GM12801 (cell line): ENCODE measurements around the gene POR.

Experiments used
- TF ChIP-seq, protein P1 (sequence below): IDR thresholded peaks from one replicate; pipeline ENCODE4 v1.5.1; 2011; ENCODE audit warnings: control low read depth; ENCODE audit not compliant: insufficient read length; ENCODE audit errors: extremely low read depth

Gene POR

DNA sequence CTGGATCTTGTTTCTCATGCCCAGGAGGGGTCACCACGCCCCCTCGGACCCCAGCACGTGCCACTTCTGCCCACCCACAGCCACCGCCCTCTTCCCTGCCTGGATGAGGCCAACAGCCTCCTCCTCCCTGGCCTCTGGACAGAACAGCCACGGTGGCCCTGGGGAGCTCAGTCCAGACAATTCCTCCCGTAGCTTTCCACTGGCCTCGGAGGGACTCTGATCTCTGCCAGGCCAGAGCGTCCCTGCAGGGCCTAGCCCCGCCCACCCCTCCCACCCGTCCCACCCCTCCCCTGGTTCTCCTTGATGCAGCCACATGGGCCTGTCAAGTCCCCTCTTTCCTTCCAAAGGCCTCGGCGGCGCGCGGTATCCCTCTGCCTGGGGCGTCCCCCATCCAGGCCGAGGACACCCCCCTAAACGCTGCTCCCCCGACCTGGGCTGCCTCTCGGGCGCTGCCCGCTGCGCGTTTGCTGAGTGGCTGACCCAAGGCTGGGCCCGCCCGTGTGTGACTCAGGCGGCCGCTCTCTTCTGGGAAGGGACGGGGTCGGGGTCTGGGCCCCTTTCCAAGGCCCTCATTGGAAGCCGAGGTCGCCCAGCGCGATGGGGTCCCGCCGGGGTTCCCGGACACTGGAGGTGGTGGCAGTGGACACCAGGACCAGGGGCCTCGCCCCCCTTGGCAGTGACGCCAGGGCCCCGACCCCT is 78.9 kb downstream of the POR start:
- TF ChIP-seq, protein P1, sequence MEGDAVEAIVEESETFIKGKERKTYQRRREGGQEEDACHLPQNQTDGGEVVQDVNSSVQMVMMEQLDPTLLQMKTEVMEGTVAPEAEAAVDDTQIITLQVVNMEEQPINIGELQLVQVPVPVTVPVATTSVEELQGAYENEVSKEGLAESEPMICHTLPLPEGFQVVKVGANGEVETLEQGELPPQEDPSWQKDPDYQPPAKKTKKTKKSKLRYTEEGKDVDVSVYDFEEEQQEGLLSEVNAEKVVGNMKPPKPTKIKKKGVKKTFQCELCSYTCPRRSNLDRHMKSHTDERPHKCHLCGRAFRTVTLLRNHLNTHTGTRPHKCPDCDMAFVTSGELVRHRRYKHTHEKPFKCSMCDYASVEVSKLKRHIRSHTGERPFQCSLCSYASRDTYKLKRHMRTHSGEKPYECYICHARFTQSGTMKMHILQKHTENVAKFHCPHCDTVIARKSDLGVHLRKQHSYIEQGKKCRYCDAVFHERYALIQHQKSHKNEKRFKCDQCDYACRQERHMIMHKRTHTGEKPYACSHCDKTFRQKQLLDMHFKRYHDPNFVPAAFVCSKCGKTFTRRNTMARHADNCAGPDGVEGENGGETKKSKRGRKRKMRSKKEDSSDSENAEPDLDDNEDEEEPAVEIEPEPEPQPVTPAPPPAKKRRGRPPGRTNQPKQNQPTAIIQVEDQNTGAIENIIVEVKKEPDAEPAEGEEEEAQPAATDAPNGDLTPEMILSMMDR, result no peak

DNA sequence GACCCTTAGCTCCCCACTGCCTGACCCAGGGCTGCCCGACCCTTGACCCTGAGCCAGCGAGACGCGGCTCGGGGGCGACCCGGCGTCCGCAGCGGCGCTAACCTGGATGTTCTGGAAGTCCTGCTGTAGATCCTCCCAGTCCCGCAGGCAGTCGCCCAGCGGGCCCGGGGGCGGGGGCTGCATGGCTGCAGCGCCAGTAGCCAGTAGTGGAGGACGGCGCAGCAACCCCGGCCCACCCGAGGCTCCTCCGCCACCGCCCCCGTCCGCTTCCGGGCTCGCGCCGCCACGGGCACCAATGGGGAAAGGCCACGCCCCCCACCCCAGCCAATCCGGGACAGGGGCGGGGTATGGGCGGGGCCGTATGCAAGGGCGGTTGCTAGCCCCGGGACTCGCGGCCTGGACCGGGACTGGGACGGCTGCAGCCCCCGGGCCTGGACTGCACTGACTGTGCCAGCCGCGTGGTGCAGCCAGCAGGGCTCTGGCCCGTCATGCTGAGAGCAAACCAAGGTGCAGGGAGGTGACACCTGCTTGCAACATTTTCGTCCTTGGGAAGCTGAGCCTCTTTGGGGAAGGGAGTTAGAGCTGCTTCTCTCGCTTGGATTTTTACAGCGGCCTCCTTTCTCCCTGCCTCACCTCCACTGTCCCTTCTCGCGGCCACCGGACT is 79.6 kb downstream of the POR start, which contains the start of gene TMEM120A:
TSS of gene TMEM120A (minus strand) at position 208 of the 664 bp plus-strand sequence. CDS start at position 183, 25 bp downstream.
- TF ChIP-seq, protein P1, result no peak

DNA sequence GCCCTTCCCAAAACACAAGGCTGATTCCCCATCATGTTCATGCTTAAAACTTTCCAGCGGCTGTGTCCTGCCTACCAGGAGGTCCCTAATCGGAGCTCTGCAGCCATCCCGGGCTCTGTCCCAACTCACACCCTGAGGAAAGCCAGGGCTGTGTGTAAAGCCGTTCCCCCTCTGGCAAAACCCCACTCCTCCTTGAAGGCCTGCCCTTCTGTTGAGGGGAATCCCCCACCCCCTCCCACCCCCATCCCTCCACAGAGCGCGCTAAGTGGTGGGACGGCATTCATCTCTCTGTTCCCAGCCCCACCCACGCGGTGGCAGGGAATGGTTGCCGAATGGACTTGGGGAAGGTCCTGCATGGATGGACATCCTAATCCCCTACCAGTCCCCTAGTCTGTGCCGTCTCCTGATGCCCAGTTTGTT is 80.1 kb downstream of the POR start:
- TF ChIP-seq, protein P1, result no peak

DNA sequence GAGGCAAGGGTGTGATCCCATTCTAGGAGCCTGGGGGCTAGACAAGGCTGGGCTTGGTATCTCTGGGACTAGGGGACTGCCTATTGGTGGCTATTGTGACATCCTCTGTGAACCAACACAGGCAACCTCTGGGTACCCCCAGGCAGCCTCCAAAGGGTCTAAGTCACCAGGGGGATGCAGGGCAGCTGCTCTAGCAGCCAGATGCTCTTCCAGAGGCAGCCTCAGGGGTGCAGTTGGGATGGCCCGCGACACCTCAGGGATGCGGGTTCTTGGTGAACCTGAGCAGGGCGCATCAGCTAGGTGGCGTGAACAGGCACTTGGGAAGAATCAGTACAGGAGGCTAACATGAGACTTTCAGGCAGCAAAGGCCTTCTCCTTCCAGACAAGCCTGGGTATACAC is 81.0 kb downstream of the POR start:
- TF ChIP-seq, protein P1, result no peak

DNA sequence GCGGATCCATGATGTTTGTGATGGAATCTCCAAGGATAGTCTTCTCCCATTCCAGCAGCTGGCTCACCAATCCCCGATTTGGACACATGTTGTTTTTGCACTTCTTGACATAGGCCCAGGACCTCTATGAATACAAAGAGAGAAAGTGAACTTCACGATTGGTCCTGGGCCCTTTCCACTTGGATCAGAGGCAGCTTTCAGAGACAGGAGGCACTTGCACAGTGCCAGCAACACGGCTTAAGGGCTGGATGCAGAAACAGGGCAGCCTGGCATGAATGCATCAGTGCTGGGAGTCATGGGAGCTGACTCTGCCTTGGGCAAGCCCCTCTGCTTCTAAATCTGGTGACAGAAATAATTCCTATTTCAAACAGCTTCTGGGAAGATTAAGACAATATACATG is 81.5 kb downstream of the POR start:
- TF ChIP-seq, protein P1, result no peak

DNA sequence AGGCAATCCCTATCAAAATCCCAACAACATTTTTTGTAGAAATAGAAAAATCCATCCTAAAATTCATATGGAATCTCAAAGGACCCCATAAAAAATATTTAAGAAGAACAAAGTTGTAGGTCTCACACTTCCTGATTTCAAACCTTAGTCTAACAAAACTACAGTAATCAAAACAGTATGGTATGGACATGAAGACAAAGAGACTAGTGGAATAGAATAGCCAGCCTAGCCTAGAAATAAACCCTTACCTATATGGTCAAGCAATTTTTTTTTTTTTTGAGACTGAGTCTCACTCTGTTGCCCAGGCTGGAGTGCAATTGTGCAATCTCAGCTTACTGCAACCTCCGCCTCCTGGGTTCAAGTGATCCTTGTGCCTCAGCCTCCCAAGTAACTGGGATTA is 83.1 kb downstream of the POR start:
- TF ChIP-seq, protein P1, result no peak

DNA sequence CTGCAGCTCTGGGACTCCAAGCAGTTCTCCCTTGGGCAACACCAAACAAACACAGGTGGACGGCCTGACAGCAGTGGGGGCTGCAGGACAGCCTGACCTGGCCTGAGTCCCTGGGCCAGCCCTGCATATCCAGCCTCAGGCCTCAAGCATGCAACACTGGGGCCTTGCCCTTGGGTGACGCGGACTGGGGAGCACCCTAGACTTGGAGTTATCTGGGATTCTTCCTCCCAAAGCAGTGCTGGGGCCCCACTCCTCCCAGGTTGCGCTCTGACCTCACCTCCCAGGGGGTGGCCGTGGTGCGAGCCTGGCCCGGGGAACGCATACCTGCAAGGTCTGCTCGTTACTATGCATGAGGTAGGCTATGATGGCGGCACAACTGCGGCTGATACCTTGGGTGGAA is 85.6 kb downstream of the POR start:
- TF ChIP-seq, protein P1, result no peak
